GM13976 (cell line): ENCODE results near the gene CTBP1.

ENCODE experiments used
- DNase-seq: peaks from one replicate; pipeline ENCODE4 v3.0.0; 2012; ENCODE audit warnings: low spot score
- in situ Hi-C: fragments of 300-500 bp; cut with MboI; formaldehyde crosslinking; loops from one replicate; pipeline ENCODE4 v1.12.0; 2022; ENCODE audit warnings: low sequenced_read_pairs, mixed read lengths, inconsistent platforms; ENCODE audit not compliant: unreplicated experiment
- TF ChIP-seq, protein P1 (sequence below): IDR thresholded peaks from 2 replicates; pipeline ENCODE4 v1.5.1; 2012; ENCODE audit warnings: borderline replicate concordance, mild to moderate bottlenecking; ENCODE audit not compliant: insufficient read depth; ENCODE audit errors: extremely low read depth, missing control alignments, control extremely low read depth

The CTBP1 gene

DNA sequence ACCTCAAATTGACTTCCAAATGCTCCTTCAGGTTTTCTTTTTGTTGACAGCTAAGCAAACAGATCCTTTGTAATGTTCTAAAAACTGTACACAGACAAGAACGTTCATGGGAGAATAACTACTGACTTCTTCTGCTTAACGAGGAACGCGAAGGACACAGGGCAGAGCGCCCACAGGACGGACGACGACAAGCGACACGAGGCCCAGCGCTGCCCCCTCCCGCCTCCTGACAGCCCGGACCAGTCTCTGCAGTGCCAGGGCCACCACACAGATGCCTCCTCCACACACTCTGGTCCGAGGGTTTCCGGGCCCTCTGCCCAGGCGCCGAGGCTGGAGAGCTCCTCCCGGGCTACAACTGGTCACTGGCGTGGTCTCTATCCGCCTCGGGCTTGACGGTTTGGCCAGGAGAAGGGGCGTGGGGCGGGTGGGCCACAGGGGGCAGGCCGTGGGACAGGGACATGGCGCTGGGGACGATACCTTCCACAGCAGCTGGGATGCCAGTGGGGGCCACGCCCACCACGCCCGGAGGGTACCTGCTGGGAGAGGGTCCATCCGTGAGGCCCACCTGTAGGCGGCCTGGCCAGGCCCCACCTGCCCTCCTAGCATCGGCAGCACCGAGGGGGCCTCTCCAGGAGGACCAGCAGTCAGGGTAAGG, 36.9 kb downstream of the CTBP1 start:
- TF ChIP-seq, protein P1, sequence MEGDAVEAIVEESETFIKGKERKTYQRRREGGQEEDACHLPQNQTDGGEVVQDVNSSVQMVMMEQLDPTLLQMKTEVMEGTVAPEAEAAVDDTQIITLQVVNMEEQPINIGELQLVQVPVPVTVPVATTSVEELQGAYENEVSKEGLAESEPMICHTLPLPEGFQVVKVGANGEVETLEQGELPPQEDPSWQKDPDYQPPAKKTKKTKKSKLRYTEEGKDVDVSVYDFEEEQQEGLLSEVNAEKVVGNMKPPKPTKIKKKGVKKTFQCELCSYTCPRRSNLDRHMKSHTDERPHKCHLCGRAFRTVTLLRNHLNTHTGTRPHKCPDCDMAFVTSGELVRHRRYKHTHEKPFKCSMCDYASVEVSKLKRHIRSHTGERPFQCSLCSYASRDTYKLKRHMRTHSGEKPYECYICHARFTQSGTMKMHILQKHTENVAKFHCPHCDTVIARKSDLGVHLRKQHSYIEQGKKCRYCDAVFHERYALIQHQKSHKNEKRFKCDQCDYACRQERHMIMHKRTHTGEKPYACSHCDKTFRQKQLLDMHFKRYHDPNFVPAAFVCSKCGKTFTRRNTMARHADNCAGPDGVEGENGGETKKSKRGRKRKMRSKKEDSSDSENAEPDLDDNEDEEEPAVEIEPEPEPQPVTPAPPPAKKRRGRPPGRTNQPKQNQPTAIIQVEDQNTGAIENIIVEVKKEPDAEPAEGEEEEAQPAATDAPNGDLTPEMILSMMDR: no peak
- in situ Hi-C loops: no loop called here
- no peak for DNase-seq

DNA sequence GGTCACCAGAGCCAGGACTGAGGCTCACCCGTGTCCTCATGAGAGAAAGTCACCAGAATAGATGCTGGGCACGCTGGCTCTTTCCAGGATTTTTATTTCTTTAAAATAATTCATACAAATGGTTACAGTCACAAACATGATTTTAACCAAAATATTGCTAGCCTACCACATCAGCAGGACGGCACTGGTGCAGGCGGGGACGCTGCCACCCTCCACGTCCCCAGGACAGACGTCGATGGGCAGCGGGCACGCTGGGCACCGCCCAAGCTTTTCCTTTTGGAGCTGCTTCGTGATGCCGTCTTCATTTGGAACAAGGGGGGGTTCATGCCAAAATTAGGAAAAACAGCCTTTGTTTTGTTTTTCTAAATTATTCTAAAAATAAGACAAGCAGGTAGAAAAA, 37.6 kb downstream of the CTBP1 start:
- TF ChIP-seq, protein P1: no peak
- DNase-seq: no peak
- in situ Hi-C loops: no loop called here

DNA sequence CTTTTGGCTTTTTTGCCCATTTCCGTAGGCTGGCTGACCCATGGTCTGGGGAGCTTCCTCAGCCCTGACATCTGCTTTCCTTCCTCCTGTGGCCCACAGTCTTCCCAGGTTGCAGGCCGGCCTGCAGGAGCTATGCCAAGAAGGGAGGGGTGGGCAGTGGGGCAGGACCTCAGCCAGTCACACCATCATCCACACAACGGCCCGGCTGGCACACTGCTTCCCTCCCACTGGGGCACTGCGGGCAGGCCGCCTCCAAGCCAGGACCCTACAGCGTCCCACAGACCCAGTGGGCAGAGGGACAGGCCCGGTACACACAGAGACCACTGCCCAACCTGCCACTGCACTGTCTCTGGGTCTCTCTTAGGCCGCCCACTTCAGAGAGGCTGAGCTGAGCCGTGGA, 38.0 kb downstream of the CTBP1 start:
- in situ Hi-C loops: no loop called here
- TF ChIP-seq, protein P1: no peak
- no peak for DNase-seq

DNA sequence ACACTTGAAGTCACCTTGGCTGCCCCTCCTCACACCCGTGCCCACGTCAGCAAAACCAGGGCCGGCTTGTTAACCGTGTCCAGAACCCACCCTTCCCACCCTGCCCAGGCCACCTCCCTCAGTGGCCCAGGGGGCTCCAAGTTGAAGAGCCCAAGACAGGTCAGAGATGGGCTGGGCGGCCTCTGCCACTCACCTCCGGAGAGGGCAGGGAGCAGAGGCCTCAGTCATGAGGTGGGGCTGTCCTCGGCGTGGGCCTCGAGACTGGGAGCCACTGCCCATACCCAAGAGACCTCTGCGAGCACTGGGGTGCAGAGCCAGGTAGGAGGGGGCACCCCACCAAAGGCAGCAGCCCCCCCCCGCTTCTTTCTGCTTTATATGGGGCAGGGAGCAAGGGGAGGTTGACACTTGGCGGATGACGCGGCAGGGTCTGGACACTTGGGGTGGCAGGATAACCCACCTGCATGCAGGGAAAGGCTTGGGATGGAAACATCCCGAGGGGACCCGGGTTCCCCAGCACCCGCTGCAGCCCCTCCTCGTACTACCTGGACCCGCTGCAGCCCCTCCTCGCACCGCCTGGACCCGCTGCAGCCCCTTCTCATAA, 38.6 kb downstream of the CTBP1 start:
- in situ Hi-C loops: no loop called here
- no peak for DNase-seq
- TF ChIP-seq, protein P1: no peak

DNA sequence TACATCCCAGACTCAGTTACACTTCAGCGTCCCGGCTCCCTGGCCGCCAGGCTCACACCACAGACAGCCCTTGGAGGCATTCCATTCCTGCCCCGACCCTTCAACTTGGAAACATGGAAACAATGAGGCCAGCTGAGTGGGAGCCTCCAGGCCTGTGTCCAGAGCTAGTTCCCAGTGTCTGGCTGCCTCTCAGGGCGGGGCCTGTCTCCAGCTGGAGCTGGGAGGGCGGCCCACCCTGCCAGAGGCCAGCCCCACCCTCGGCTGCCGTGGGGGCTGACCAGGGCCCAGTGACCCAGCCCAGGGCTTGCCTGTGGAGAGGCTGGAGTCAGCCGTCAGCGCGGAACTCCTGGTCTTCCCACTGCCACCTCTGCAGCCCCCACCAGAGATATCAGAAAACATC, 39.1 kb downstream of the CTBP1 start:
- in situ Hi-C loops: no loop called here
- no peak for DNase-seq
- TF ChIP-seq, protein P1: no peak

DNA sequence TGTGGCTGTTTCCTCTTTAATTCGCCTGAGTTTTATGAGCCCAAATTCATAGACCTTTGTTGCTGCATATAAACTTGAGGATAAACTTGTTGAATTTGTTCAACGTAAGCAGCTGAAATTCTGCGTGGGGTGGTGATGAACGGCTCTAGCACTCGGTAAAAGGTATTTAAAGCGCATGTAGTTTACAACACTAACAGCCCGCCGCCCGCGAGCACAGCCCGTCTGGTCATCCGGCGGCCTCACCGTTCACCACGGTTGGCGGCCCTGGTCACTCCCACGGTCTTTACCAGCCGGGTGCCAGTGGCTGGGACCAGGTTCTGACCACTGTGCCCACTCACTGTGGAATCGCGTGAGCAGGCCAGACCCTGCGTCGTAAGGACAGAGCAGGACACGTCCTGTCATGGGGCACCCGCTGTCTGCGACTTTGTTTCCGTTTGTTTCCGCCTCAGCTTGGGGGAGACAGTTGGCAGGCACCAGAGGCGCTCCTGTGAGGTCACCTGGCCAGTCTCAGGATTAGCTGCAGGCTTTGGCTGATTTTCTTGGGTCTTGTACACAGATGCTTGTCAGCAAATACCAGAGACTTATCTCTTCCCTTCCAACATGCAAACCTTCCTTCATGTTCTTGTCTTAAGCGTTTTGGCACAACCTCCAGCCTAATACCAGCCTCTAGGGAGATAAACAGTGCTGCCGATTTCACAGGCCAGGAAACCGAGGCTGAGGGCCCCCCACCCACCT, 39.8 kb downstream of the CTBP1 start:
- in situ Hi-C loops: no loop called here
- TF ChIP-seq, protein P1: no peak
- DNase-seq: no peak
